Measurements from ENCODE around the gene FOXO3. TPM values are rescaled to one million over a fixed set of nuclear protein-coding genes. Genes with fewer than 3 reads are reported as not detected.

Gene FOXO3
- total and polyA plus RNA-seq, 2 of the 8 experiments (the other 6 are each of a cell fraction or from before 2014, with no cell fraction given): 13.1 to 19.3 TPM

GRCh38 chr6:108651340-108652227 is 90.9 kb downstream of the FOXO3 start:
- no peak overlapping the region for H3K23ac ChIP-seq (ENCODE audit: insufficient read length)
- H3K4ac ChIP-seq (replicated peaks; ENCODE audit: insufficient read length, low read depth, low read length): no peak overlapping the region
- no peak overlapping the region for H4K91ac ChIP-seq (replicated peaks; ENCODE audit: insufficient read length, low read length)
- H3K9me3 ChIP-seq (ENCODE audit: insufficient read depth in 2 of 2, low read depth in 1 of 2, low read length in 1 of 2): no peaks in the 10 kb centered on the region
- H3K79me2 ChIP-seq (ENCODE audit: control insufficient read depth in 1 of 2, insufficient read depth in 2 of 2, low read length in 2 of 2): peaks cover 0 to 24% of the 10 kb centered on the region in 2 experiments; a peak in 2 of 4 replicates
- no peaks in the 10 kb centered on the region for H3K36me3 ChIP-seq (ENCODE audit: control insufficient read depth in 2 of 4, insufficient read depth in 4 of 4, low read length in 3 of 4)
- TF ChIP-seq NRF1 (IDR thresholded peaks at IDR 0.05; ENCODE audit: low read depth, low read length): no peak
- TF ChIP-seq E2F6 (IDR thresholded peaks at IDR 0.05): no peak
- TF ChIP-seq MAFK (IDR thresholded peaks at IDR 0.05; ENCODE audit: low read depth, low read length): no peak
- TF ChIP-seq SIN3A (conservative IDR thresholded peaks at IDR 0.05 in 1 of 2, IDR thresholded peaks at IDR 0.05 in 1 of 2; ENCODE audit: low read depth in 1 of 2, low read length in 2 of 2): no peak
- no peak overlapping the region for H3K4me2 ChIP-seq (ENCODE audit: insufficient read depth in 1 of 2, low read depth in 2 of 2, low read length in 2 of 2)
- no peak overlapping the region for H3K18ac ChIP-seq (ENCODE audit: extremely low read depth, low read length)
- H2BK120ac ChIP-seq (replicated peaks; ENCODE audit: low read depth, low read length): no peak overlapping the region
- no peak overlapping the region for H2BK15ac ChIP-seq (ENCODE audit: low read length)
- ChIA-PET POLR2A (ENCODE audit: partially characterized antibody) (interaction anchor here (0.6 to 1.3 kb wide), 2 partner anchors 8 to 101 kb away, joined by 3 to 4 read pairs; no protein-coding TSS in a partner anchor), CTCF (ENCODE audit: partially characterized antibody) (interaction anchor here (0.7 to 1.6 kb wide), 4 partner anchors 9 to 110 kb away, joined by 3 to 5 read pairs (median 3); no protein-coding TSS in a partner anchor)
- H4K5ac ChIP-seq (ENCODE audit: insufficient read length, low read depth, low read length): no peak overlapping the region
- no peak overlapping the region for H2AFZ ChIP-seq (ENCODE audit: low read length)
- no peak overlapping the region for H3K4me3 ChIP-seq (ENCODE audit: extremely low read depth in 1 of 4, insufficient read depth in 2 of 4, low read depth in 3 of 4, low read length in 4 of 4)
- H2BK20ac ChIP-seq (ENCODE audit: low read length): no peak overlapping the region
- no peaks in the 10 kb centered on the region for H3K23me2 ChIP-seq (ENCODE audit: low read depth, low read length)
- no peak overlapping the region for H2BK12ac ChIP-seq (ENCODE audit: low read depth, low read length)
- no peak for FAIRE-seq
- no peak overlapping the region for H2BK5ac ChIP-seq (ENCODE audit: low read depth, low read length)
- H3K9ac ChIP-seq (replicated peaks in 1 of 4; ENCODE audit: extremely low read depth in 1 of 4, low read depth in 3 of 4, low read length in 3 of 4): no peak overlapping the region
- H3K79me1 ChIP-seq (ENCODE audit: low read depth, low read length): peaks cover 2% of the 10 kb centered on the region; the same call in 1 of the 2 replicates
- no peak overlapping the region for H3K14ac ChIP-seq (ENCODE audit: insufficient read length)
- H4K20me1 ChIP-seq (replicated peaks in 1 of 2; ENCODE audit: control insufficient read depth in 1 of 2, insufficient read depth in 2 of 2, low read length in 2 of 2): no peaks in the 10 kb centered on the region
- H3K56ac ChIP-seq (replicated peaks; ENCODE audit: insufficient read length, low read depth, low read length): no peak overlapping the region
- peaks cover 0 to 7% (median 5%) of the 10 kb centered on the region in 4 experiments; a peak in 5 of 7 replicates for H3K4me1 ChIP-seq (replicated peaks in 1 of 4; ENCODE audit: control insufficient read depth in 3 of 4, insufficient read depth in 4 of 4, low read length in 3 of 4)
- no peaks in the 10 kb centered on the region for H3K27me3 ChIP-seq (replicated peaks in 1 of 4; ENCODE audit: control insufficient read depth in 3 of 4, extremely low read depth in 1 of 4, insufficient read depth in 3 of 4, low read length in 3 of 4)
- H2AK5ac ChIP-seq (ENCODE audit: low read depth, low read length): no peak overlapping the region
- DNase-seq (ENCODE audit: low read depth in 1 of 2, low spot score in 2 of 2): no peak
- H4K8ac ChIP-seq (ENCODE audit: extremely low read depth, insufficient read depth, low read length): no peak overlapping the region
- 89% methylated on average over 9 of the region's 9 CpGs; no CpG with 5 or more reads in 1 of the 2 experiments for WGBS, 2 experiments (ENCODE audit: extremely low coverage in 1 of 2, insufficient coverage in 1 of 2, insufficient read length in 1 of 2, insufficient replicate concordance in 2 of 2, low coverage in 1 of 2, low lambda C conversion rate in 2 of 2, missing lambda C conversion rate in 1 of 2)
- no peak overlapping the region for H3K27ac ChIP-seq (ENCODE audit: low read depth, low read length)
